GM18873 (cell line): ENCODE results near the gene HOXB3.

Experiments
- ATAC-seq: cut with Tn5 transposase; IDR thresholded peaks from one replicate; pipeline ENCODE4 v1.9.1; 2021; ENCODE audit warnings: mild to moderate bottlenecking, moderate library complexity, moderate number of reproducible peaks; ENCODE audit not compliant: unreplicated experiment, low FRiP score

The HOXB3 gene

GRCh38 chr17:48589831-48590606 lies at the start of gene HOXB3:
HOXB3 (minus strand) TSS chr17:48590241; CDS start chr17:48552474, 37,767 bp downstream.
- ATAC-seq = no peak

GRCh38 chr17:48639136-48639535 lies 49.1 kb upstream of the HOXB3 start:
- no peak for ATAC-seq

- no peak for ATAC-seq
These were observed 47.6 kb upstream of the HOXB3 start for GRCh38 chr17:48637323-48638260.

- no peak for ATAC-seq
These were observed 46.4 kb upstream of the HOXB3 start for GRCh38 chr17:48636177-48637018.

- no peak for ATAC-seq
These were observed 44.6 kb upstream of the HOXB3 start for GRCh38 chr17:48634493-48635208.

- no peak for ATAC-seq
These were observed 43.2 kb upstream of the HOXB3 start for GRCh38 chr17:48633266-48633677.

- ATAC-seq = no peak
These were observed 42.7 kb upstream of the HOXB3 start for GRCh38 chr17:48632579-48633265.

GRCh38 chr17:48631693-48632578 lies 41.9 kb upstream of the HOXB3 start:
- no peak for ATAC-seq

GRCh38 chr17:48630925-48631692 lies 41.1 kb upstream of the HOXB3 start:
- ATAC-seq = no peak

- no peak for ATAC-seq
These were observed 40.2 kb upstream of the HOXB3 start for GRCh38 chr17:48630009-48630924.

GRCh38 chr17:48629411-48629759 lies 39.3 kb upstream of the HOXB3 start:
- ATAC-seq = no peak

GRCh38 chr17:48628649-48629410 lies 38.8 kb upstream of the HOXB3 start:
- no peak for ATAC-seq

GRCh38 chr17:48627623-48628521 lies 37.8 kb upstream of the HOXB3 start:
- no peak for ATAC-seq

GRCh38 chr17:48627118-48627597 lies 37.1 kb upstream of the HOXB3 start:
- no peak for ATAC-seq
